ENCODE data around the gene MAPK8IP2.

DNA sequence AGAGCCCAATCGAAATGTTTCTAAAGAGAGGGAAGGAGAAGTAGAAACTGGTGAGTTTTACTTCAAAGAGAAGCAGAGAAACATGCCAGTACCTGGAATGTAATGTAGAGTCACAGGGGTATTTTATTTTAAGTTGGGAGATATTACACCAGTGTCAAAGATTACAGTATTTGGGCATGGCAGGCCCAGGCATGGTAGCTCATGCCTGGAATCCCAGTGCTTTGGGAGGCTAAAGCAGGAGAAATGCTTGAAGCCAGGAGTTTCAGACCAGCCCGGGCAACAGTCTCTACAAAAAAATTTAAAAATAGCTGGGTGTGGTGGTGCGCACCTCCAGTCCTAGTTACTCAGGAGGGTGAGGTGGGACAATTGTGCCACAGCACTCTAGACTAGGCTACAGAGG is 40.6 kb upstream of the MAPK8IP2 start:
- TF ChIP-seq, protein P1, sequence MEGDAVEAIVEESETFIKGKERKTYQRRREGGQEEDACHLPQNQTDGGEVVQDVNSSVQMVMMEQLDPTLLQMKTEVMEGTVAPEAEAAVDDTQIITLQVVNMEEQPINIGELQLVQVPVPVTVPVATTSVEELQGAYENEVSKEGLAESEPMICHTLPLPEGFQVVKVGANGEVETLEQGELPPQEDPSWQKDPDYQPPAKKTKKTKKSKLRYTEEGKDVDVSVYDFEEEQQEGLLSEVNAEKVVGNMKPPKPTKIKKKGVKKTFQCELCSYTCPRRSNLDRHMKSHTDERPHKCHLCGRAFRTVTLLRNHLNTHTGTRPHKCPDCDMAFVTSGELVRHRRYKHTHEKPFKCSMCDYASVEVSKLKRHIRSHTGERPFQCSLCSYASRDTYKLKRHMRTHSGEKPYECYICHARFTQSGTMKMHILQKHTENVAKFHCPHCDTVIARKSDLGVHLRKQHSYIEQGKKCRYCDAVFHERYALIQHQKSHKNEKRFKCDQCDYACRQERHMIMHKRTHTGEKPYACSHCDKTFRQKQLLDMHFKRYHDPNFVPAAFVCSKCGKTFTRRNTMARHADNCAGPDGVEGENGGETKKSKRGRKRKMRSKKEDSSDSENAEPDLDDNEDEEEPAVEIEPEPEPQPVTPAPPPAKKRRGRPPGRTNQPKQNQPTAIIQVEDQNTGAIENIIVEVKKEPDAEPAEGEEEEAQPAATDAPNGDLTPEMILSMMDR (IDR thresholded peaks at IDR 0.05): no peak
- no peak for TF ChIP-seq POLR2A (IDR thresholded peaks at IDR 0.05)
- TF ChIP-seq POLR2AphosphoS5 (IDR thresholded peaks at IDR 0.05): no peak
